GM20000 (cell line): Measurements from ENCODE around the gene PAX1.

Experiments used
- DNase-seq: peaks from one replicate; pipeline ENCODE4 v3.0.0; 2012; ENCODE audit warnings: low spot score
- TF ChIP-seq, protein P1 (sequence below): IDR thresholded peaks from 2 replicates; pipeline ENCODE4 v1.5.1; 2012; ENCODE audit warnings: mild to moderate bottlenecking, control low read depth; ENCODE audit errors: extremely low read depth, missing control alignments

The PAX1 gene

DNA sequence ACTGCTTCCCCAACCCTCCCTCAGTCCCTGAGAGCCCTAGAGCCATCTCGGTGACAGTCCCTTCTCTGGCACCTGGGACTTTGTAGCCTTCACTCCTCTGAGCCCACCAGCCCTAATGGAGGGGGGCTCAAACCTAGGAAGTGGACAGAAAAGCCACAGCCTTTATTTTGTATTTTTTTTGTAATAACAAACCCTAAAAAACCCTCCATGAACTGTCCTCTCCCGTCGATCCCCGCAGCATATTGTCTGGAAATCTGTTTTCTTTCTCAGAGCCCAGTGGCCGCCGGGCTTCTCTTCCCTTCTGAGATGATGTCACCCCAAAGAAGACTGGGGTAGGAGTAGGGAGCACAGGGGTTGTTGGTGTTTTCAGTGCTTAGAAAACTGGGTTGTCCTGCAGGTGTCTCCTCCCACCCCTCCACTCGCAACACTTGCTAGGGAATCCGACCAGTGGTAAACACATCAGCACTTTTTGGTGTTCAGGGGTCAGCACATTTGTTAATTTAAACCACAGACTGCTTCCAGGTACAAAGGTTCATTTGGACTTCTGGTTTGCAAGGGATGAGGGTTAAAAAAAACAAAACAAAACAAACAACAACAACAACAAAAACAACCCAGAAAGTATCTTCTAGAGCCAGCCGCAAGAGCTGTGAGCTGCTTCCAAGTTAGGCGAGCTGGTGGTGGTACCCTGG is 9.9 kb downstream of the PAX1 start:
- DNase-seq: no peak
- TF ChIP-seq, protein P1, sequence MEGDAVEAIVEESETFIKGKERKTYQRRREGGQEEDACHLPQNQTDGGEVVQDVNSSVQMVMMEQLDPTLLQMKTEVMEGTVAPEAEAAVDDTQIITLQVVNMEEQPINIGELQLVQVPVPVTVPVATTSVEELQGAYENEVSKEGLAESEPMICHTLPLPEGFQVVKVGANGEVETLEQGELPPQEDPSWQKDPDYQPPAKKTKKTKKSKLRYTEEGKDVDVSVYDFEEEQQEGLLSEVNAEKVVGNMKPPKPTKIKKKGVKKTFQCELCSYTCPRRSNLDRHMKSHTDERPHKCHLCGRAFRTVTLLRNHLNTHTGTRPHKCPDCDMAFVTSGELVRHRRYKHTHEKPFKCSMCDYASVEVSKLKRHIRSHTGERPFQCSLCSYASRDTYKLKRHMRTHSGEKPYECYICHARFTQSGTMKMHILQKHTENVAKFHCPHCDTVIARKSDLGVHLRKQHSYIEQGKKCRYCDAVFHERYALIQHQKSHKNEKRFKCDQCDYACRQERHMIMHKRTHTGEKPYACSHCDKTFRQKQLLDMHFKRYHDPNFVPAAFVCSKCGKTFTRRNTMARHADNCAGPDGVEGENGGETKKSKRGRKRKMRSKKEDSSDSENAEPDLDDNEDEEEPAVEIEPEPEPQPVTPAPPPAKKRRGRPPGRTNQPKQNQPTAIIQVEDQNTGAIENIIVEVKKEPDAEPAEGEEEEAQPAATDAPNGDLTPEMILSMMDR: no peak

DNA sequence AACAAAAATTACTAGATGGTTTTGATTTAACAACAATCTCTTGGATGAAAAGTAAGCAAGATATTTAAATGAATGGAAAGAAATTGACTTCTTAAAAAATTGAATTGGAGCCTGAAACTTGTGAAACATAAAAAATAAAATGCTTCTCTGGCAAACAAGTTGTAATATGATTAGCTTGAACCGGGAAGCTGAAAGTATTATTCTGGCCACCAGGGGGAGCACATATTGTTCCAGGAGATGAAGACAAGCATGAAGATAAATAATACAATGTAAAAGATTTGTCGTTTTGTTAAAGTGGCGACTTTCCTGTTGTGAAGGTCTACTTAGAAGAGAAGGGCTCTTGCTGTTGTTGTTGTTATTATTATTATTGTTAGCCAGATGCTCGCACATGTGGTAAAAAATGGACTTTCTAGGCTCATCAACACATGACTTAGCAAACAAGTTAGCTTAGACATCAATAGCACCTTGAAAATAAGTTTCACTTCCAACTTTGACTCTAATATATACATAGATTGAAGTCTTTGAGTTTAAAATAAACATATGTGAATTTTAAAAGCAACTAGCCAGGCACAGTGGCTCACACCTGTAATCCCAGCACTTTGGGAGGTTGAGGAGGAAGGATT is 14.2 kb downstream of the PAX1 start:
- TF ChIP-seq, protein P1: peak; percentile 72
- peak; percentile 78 for DNase-seq

DNA sequence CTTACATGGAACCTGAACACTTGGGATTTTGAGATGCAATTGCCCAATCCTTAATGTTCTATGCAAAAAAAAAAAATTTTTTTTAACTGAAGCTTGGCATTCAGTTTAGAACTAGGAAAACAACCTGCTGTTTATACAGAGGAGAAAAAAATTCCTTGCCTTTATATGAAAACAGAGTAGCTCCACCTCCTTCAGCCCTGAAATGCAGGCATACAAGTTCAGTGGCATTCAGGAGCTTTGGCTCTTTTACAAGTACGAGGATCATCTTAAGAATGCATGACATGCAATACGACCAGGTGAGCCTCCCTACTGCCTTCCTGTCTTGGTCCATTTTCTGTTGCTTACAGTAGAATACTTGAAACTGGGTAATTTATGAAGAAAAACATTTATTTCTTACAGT is 20.4 kb downstream of the PAX1 start:
- TF ChIP-seq, protein P1: no peak
- DNase-seq: no peak

DNA sequence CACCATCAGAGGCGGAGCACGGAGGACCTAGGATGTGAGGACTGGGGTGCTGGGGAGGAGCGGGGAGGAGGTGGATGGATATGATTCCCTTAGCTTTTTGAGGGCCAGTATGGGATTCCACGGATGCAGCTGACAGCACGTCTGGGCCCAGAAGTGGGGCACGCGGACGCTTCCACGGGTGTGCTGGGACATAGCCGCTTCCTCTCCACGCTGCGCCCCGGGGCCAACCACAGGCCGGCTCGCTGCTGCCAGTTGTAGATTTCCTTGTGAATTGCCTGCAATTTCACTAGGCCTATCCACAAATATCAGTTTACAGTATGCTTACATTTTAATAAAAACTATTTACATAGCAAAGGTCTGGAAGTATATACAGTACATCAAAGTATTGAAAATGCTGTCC is 23.9 kb downstream of the PAX1 start:
- no peak for DNase-seq
- TF ChIP-seq, protein P1: no peak

DNA sequence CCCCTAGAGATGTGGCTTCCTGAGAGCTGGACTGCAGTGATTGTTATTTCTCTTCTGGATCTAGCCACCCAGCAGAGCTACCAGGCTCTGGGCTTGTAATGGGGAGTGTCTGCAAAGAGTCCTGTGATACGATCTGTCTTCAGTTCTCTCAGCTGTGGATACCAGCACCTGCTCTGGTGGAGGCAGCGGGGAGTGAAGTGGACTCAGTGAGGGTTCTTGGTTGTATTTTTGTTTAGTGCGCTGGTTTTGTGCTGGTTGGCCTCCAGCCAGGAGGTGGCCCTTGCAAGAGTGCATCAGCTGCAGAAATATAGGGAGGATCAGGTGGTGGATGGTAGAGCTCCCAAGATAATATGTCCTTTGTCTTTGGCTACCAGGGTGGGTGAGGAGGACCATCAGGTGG is 33.7 kb downstream of the PAX1 start:
- TF ChIP-seq, protein P1: no peak
- DNase-seq: no peak

DNA sequence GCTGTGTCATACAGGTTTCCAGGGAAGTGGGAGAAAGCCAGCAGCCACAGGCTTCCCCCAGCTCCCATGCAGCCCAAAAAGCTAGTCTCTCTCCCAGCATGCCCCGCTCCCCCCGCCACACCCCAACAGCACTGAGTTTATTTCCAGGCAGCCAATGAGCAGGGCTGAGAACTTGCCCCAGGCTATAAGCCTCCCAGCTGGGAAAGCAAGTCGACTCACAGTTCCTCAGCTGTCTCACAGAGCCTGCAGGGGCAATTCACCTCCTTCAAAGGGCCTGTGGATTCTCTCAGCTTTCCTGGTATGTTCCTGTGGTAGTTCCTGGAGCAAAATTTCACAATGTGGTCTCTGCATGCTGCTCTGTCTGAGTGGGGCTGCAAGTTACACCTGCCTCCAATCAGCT is 34.2 kb downstream of the PAX1 start:
- no peak for DNase-seq

DNA sequence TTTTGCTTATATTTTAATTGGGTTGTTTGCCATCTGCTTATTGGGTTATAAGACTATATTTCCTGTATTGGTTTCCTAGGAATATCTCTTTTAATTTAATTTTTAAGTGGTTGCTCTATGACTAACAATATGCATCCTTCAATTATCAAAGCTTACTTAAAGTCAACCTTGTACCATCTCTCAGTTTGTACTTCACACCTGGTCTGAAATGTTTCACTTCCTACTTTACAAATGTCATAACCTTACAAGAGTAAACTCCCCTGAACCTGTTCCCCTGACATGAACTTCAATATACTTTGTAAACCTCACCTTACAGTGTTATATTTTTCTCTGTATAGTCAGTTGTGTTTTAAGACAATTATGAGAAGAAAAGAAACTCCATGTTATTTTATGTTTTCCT is 35.8 kb downstream of the PAX1 start:
- no peak for DNase-seq
- TF ChIP-seq, protein P1: no peak

More for the DNA sequence above, 34.2 kb downstream of the PAX1 start:
- TF ChIP-seq, protein P1: no peak
